ENCODE results near the gene ARHGAP45. TPM values are rescaled to one million over a fixed set of nuclear protein-coding genes. Genes with fewer than 3 reads are reported as not detected.

Gene ARHGAP45
- total RNA-seq, 2 experiments from 2014 or later = 136 to 150 TPM

DNA sequence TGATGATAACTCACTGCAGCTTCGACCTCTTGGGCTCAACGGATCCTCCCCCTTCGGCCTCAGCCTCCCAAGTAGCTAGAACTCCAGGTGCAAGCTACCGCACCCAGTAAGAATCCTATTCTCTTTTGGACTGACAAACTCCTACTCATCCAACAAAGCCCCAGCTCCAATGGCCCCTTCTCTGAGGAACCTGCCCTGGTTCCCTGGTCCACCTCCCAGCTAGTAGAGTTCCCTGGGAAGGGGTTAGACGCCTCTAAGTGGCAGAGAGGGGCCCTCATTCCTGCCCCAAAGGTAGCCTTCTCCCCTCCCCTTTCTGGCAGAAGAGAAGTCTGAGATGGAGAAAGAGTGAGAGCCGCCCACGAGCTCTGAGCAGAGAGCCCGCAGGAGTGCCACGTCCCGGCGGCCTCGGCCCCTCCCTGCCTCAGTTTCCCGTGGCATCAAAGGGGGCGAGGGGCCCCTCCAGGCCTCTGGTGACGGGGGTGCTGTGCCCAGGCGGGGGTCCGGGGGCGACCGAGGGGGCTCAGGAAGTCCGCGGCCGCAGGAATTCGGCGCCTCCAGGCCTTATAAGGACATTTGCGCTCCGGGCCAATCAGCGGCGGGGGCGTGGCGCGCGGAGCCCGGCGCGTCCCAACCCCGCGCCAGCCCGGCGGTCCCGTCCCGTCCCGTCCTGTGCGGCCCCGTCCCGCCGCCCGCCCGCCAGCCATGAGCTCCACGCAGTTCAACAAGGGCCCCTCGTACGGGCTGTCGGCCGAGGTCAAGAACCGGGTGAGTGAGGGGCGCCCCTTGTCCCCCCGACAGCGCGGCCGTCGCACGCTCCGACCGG lies 40.8 kb upstream of the ARHGAP45 start, which contains the start of gene CNN2:
TSS of gene CNN2 (plus strand) at position 649 of the 823 bp plus-strand sequence. CDS start at position 703, 54 bp downstream.
- Mint-ChIP-seq H3K4me1 (ENCODE audit: low read depth) (peaks cover 31% of the 10 kb centered on the region), H3K27ac (peak within 1 kb of the TSS; percentile 90), H3K27me3 (no peaks in the 10 kb centered on the region), H3K36me3 (ENCODE audit: low read depth) (peaks cover 12% of the 10 kb centered on the region), H3K9me3 (no peaks in the 10 kb centered on the region), H3K4me3 (peak within 1 kb of the TSS; percentile 89)
- DNase-seq (peak; percentile 79), ATAC-seq (peak; percentile 47)
- TF ChIP-seq, protein P1, sequence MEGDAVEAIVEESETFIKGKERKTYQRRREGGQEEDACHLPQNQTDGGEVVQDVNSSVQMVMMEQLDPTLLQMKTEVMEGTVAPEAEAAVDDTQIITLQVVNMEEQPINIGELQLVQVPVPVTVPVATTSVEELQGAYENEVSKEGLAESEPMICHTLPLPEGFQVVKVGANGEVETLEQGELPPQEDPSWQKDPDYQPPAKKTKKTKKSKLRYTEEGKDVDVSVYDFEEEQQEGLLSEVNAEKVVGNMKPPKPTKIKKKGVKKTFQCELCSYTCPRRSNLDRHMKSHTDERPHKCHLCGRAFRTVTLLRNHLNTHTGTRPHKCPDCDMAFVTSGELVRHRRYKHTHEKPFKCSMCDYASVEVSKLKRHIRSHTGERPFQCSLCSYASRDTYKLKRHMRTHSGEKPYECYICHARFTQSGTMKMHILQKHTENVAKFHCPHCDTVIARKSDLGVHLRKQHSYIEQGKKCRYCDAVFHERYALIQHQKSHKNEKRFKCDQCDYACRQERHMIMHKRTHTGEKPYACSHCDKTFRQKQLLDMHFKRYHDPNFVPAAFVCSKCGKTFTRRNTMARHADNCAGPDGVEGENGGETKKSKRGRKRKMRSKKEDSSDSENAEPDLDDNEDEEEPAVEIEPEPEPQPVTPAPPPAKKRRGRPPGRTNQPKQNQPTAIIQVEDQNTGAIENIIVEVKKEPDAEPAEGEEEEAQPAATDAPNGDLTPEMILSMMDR (IDR thresholded peaks at IDR 0.05) = no peak
- ChIA-PET CTCF (interaction anchor here (0.8 to 3.3 kb wide), 6 partner anchors 11 to 230 kb away, joined by 3 to 14 read pairs (median 4); no protein-coding TSS in a partner anchor), POLR2A (interaction anchor here (0.6 to 8.0 kb wide), 12 partner anchors 13 to 371 kb away, joined by 3 to 68 read pairs (median 4); partner anchors contain the start of genes ABCA7, ARHGAP45, GPX4 and MED16)
- intact Hi-C loops (cut with micrococcal nuclease) = loop anchor here (5.0 kb wide), 1 partner anchor 51 kb away; no protein-coding TSS in a partner anchor

DNA sequence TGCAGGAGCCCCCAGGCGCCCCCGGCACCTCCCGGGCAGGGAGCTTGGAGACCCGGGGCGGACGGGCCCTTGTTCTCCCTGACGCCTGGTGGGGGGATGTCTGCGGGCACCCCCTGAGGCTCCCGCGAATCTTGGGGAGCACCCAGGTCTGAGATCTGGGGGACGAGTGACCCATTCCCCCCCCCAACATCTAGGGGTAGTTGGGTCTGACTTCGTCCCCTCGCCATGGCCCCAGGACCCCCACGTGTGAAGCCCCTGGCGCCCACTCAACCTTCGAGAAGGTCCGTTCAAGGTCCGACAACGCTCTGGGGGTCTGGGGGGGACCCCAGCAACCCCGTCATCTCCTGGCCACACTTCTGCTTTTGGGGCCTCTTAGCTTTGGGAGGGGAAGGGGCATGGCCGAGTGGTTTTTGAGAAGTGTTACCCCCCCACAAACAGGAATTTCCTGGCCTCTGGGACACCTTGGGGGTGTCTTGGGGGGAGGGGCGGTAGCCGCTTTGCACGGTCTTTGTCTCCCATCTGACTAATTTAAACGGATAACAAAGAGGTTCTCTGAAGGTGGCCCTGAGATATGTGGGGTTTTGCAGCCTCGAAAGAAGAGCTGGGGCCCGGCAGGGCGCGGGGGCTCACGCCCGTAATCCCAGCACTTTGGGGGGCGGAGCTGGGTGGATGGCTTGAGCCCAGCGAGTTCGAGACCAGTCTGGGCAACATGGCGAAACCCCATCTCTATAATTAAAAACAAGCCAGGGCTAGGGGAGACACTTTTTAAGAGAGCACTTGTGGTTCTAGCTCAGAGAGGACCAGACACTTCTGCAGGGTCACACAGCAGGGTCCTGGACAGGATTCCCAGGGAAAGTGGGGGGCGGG lies 40.0 kb upstream of the ARHGAP45 start:
- ChIA-PET POLR2A (interaction anchor here (0.6 to 8.0 kb wide), 14 partner anchors 6 to 240 kb away, joined by 3 to 68 read pairs (median 4); partner anchors contain the start of genes ABCA7, ARHGAP45, GPX4 and RNU6-2), CTCF (interaction anchor here (0.8 to 3.8 kb wide), 9 partner anchors 10 to 231 kb away, joined by 3 to 14 read pairs (median 5); partner anchors contain the start of genes ARHGAP45 and ATP5F1D)
- intact Hi-C loops (cut with micrococcal nuclease) = loop anchor here (5.0 kb wide), 1 partner anchor 50 kb away; no protein-coding TSS in a partner anchor
- ATAC-seq (peak; percentile 8), DNase-seq (peak; percentile 67)
- Mint-ChIP-seq H3K9me3 (no peaks in the 10 kb centered on the region), H3K4me1 (ENCODE audit: low read depth) (peaks cover 28% of the 10 kb centered on the region), H3K4me3 (peak overlapping the region; percentile 89), H3K36me3 (ENCODE audit: low read depth) (peaks cover 11% of the 10 kb centered on the region), H3K27me3 (no peaks in the 10 kb centered on the region), H3K27ac (peak overlapping the region; percentile 84)
- TF ChIP-seq, protein P1 (IDR thresholded peaks at IDR 0.05) = no peak

DNA sequence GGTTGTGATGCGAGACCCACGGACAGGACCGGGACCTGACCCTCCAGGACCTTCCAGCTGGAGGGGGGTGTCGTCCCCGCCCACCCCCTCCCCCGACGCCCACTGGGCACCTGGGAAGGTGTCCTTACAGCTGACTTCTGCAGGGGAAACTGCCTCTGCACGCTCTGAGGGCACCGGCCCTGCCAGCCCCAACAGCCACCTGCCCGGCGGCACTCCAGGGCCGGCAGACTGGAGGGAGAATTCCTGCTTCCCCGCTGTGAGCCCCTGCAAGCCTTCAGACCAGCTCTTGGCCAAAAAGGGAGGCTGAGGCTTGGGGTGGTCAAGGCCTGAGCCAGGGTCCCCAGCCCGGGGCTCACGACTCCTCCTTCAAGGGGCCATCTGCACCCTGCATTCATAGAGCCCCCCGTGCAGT lies 39.3 kb upstream of the ARHGAP45 start:
- CTCF ChIA-PET = interaction anchor here (1.4 to 3.8 kb wide), 6 partner anchors 9 to 217 kb away, joined by 3 to 14 read pairs (median 9); partner anchors contain the start of genes ARHGAP45 and ATP5F1D
- TF ChIP-seq, protein P1 (IDR thresholded peaks at IDR 0.05) = no peak
- POLR2A ChIA-PET = interaction anchor here (0.6 to 8.0 kb wide), 10 partner anchors 7 to 239 kb away, joined by 3 to 68 read pairs (median 6); partner anchors contain the start of genes ABCA7, ARHGAP45, RNU6-2 and TMEM259
- Mint-ChIP-seq H3K9me3 (no peaks in the 10 kb centered on the region), H3K4me3 (peak overlapping the region; percentile 89), H3K27ac (peak overlapping the region; percentile 78), H3K36me3 (ENCODE audit: low read depth) (peaks cover 17% of the 10 kb centered on the region), H3K27me3 (no peaks in the 10 kb centered on the region), H3K4me1 (ENCODE audit: low read depth) (peaks cover 33% of the 10 kb centered on the region)
- intact Hi-C loops (cut with micrococcal nuclease) = loop anchor here (5.0 kb wide), 1 partner anchor 50 kb away; no protein-coding TSS in a partner anchor
- peak; percentile 26 for DNase-seq
- ATAC-seq = peak; percentile 8

DNA sequence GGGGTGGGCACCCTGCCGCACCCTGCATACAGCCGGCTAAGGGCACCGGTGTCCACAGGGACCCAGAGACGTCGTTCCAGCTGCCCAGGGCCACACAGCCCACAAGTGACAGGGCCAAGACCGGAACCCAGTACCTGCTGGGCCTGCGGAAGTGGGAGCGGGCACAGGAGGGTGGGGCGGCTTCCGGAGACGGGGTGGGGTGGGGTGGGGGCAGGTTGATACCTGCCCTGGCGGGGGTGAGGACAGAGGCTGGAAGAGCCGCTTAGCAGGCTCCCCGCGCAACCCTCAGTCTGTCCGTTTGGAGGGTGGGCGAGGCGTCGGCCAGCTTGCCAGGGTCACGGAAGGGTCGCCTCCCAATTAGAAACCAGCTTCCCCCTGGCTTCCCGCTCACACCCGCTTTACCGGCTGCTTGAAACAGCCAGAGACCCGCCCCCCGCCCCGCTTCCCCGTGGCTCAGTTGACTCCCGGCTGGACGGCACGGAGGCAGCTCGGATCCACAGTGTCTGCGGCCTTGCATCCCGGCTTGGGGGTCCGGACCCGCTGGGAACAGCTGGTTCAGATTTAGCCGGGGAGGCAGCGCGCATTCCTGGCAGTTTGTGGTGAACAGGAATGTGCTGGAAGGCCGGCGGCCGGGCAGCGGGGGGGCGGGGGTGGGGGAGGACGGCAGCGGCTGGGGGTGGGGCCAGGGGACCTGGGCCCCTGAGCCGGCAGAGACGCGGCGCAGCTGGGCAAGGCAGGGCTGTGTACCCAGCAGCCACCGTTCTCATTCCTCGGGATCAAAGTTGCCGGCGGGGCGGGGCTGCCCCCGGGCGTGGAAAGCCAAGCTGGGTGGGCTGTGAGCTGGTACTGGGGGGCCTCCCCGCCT lies 38.7 kb upstream of the ARHGAP45 start:
- Mint-ChIP-seq H3K36me3 (ENCODE audit: low read depth) (peaks cover 21% of the 10 kb centered on the region), H3K9me3 (peaks cover under 1% of the 10 kb centered on the region), H3K4me3 (peak overlapping the region; percentile 89), H3K4me1 (ENCODE audit: low read depth) (peaks cover 37% of the 10 kb centered on the region), H3K27me3 (no peaks in the 10 kb centered on the region), H3K27ac (peak overlapping the region; percentile 78)
- TF ChIP-seq, protein P1 (IDR thresholded peaks at IDR 0.05) = no peak
- intact Hi-C loops (cut with micrococcal nuclease) = loop anchor here (5.0 kb wide), 1 partner anchor 49 kb away; no protein-coding TSS in a partner anchor
- ATAC-seq (peak; percentile 40), DNase-seq (peak; percentile 64)
- ChIA-PET CTCF (interaction anchor here (0.9 to 3.8 kb wide), 6 partner anchors 36 to 216 kb away, joined by 3 to 14 read pairs (median 8); partner anchors contain the start of genes ARHGAP45 and ATP5F1D), POLR2A (interaction anchor here (0.6 to 8.0 kb wide), 9 partner anchors 8 to 118 kb away, joined by 3 to 68 read pairs (median 7); partner anchors contain the start of genes ABCA7, ARHGAP45, RNU6-2 and TMEM259)

All from activated CD8-positive, alpha-beta T cell treated with anti-CD3 and anti-CD28 coated beads for 36 hours (primary cell).